Neural progenitor cell (in vitro differentiated cells): ENCODE results near the gene NF1. TPM values are rescaled to one million over a fixed set of nuclear protein-coding genes. Genes with fewer than 3 reads are reported as not detected.

Source experiments
- DNase-seq: peaks from one replicate; pipeline ENCODE4 v3.0.0-alpha.2; 2016; ENCODE audit warnings: low spot score
- H2AFZ ChIP-seq: fragments of 200-600 bp; sonication (generic); replicated peaks from 2 replicates; pipeline ENCODE4 v1.6.1; 2016; ENCODE audit warnings: antibody characterized with exemption
- H3F3A ChIP-seq: fragments of 200-600 bp; sonication (generic); 2 replicates; pipeline ENCODE4 v1.6.1; 2016; ENCODE audit warnings: antibody characterized with exemption, low read depth
- H3K27ac ChIP-seq: fragments of 200-600 bp; sonication (generic); 2 replicates; pipeline ENCODE4 v1.5.1; 2016; ENCODE audit warnings: mild to moderate bottlenecking
- H3K27me3 ChIP-seq: fragments of 200-600 bp; sonication (generic); 2 replicates; pipeline ENCODE4 v1.6.1; 2016; ENCODE audit warnings: mild to moderate bottlenecking, moderate library complexity
- H3K36me3 ChIP-seq: fragments of 200-600 bp; sonication (generic); 2 replicates; pipeline ENCODE4 v1.5.1; 2016
- H3K4me1 ChIP-seq: fragments of 200-600 bp; sonication (generic); 2 replicates; pipeline ENCODE4 v1.6.1; 2016; ENCODE audit warnings: mixed run types
- H3K4me2 ChIP-seq: fragments of 200-600 bp; sonication (generic); 2 replicates; pipeline ENCODE4 v1.6.1; 2016
- H3K4me3 ChIP-seq: fragments of 200-600 bp; sonication (generic); 2 replicates; pipeline ENCODE4 v1.5.1; 2016
- H3K79me2 ChIP-seq: fragments of 200-600 bp; sonication (generic); 2 replicates; pipeline ENCODE4 v1.6.1; 2016; ENCODE audit warnings: low read depth
- H3K9ac ChIP-seq: fragments of 200-600 bp; sonication (generic); 2 replicates; pipeline ENCODE4 v1.6.1; 2016
- H3K9me3 ChIP-seq: fragments of 200-600 bp; sonication (generic); 2 replicates; pipeline ENCODE4 v1.5.1; 2016; ENCODE audit warnings: low read depth
- H4K20me1 ChIP-seq: fragments of 200-600 bp; sonication (generic); 2 replicates; pipeline ENCODE4 v1.6.1; 2016; ENCODE audit warnings: low read depth
- H3K27ac Mint-ChIP-seq: 3 replicates; pipeline ENCODE4 v1.8.0; 2021; ENCODE audit warnings: mixed read lengths
- H3K27me3 Mint-ChIP-seq: 2 replicates; pipeline ENCODE4 v1.8.0; 2022; ENCODE audit warnings: low read depth, mild to moderate bottlenecking, inconsistent platforms, moderate library complexity, mixed read lengths; ENCODE audit not compliant: insufficient read depth
- H3K36me3 Mint-ChIP-seq: 3 replicates; pipeline ENCODE4 v1.8.0; 2021; ENCODE audit warnings: mixed read lengths
- H3K4me1 Mint-ChIP-seq: 3 replicates; pipeline ENCODE4 v1.8.0; 2021; ENCODE audit warnings: mixed read lengths
- H3K4me3 Mint-ChIP-seq: 3 replicates; pipeline ENCODE4 v1.8.0; 2021; ENCODE audit warnings: mild to moderate bottlenecking, moderate library complexity, mixed read lengths
- H3K9me3 Mint-ChIP-seq: 3 replicates; pipeline ENCODE4 v1.8.0; 2020; ENCODE audit warnings: mixed read lengths
- CTCF ChIP-seq: fragments of 200-600 bp; sonication (generic); IDR thresholded peaks from 2 replicates; pipeline ENCODE4 v1.5.1; 2017; ENCODE audit warnings: antibody characterized with exemption, mild to moderate bottlenecking
- EZH2 ChIP-seq: fragments of 200-600 bp; sonication (generic); IDR thresholded peaks from 2 replicates; pipeline ENCODE4 v1.6.1; 2017; ENCODE audit warnings: antibody characterized with exemption, mild to moderate bottlenecking, moderate library complexity
- EZH2phosphoT487 ChIP-seq: fragments of 200-600 bp; sonication (generic); IDR thresholded peaks from 2 replicates; pipeline ENCODE4 v1.6.1; 2017; ENCODE audit warnings: antibody characterized with exemption
- total RNA-seq: library from RNA; depleted of rRNA; stranded (reverse); fragments of >200 nt; gene quantifications from 2 replicates; pipeline ENCODE4 v1.2.3, GENCODE V29; 2015; ENCODE audit warnings: low replicate concordance

The NF1 gene
- total RNA-seq, 1 donor from 2014 or later: 54.8 TPM

GRCh38 chr17:31364012-31364411, 269.2 kb downstream of the NF1 start:
- Mint-ChIP-seq H3K27ac (no peak overlapping the region), H3K9me3 (no peaks in the 10 kb centered on the region), H3K4me1 (no peaks in the 10 kb centered on the region), H3K4me3 (no peak overlapping the region), H3K36me3 (peaks cover 26% of the 10 kb centered on the region), H3K27me3 (no peaks in the 10 kb centered on the region)
- DNase-seq: no peak
- H3K36me3 ChIP-seq: peaks cover 14% of the 10 kb centered on the region
- no peaks in the 10 kb centered on the region for H3K9me3 ChIP-seq
- peaks cover 10% of the 10 kb centered on the region for H4K20me1 ChIP-seq
- H3K27ac ChIP-seq: no peak overlapping the region
- H3K4me1 ChIP-seq: peaks cover 7% of the 10 kb centered on the region
- no peak for TF ChIP-seq CTCF
- no peak for TF ChIP-seq EZH2phosphoT487
- H3K4me2 ChIP-seq: no peak overlapping the region
- H3K4me3 ChIP-seq: no peak overlapping the region
- peaks cover 8% of the 10 kb centered on the region for H3F3A ChIP-seq
- no peaks in the 10 kb centered on the region for H3K79me2 ChIP-seq
- no peak overlapping the region for H3K9ac ChIP-seq
- no peaks in the 10 kb centered on the region for H3K27me3 ChIP-seq
- no peak overlapping the region for H2AFZ ChIP-seq

DNA sequence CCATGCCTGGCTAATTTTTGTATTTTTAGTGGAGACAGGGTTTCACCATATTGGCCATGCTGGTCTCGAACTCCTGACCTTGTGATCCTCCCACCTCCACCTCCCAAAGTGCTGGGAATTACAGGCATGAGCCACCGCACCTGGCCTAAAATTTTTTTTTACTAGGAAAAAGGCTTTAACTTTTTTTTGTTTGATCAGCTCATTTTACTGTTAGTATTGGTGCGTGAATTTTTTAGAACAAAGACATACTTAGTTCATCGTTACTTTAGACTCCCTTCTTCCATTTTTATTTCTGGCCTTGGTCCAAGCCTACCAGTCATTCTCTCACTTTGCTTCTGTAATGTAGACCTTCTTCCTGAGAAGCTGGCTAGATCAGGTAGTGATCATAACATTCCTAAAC, 271.3 kb downstream of the NF1 start:
- Histone ChIP-seq H3K4me2 (no peak overlapping the region), H4K20me1 (peaks cover 10% of the 10 kb centered on the region), H3K9ac (no peak overlapping the region), H3K9me3 (no peaks in the 10 kb centered on the region), H3K4me1 (peaks cover 7% of the 10 kb centered on the region), H3K27me3 (no peaks in the 10 kb centered on the region), H3K79me2 (no peaks in the 10 kb centered on the region), H3K36me3 (peaks cover 9% of the 10 kb centered on the region), H2AFZ (no peak overlapping the region), H3K27ac (no peak overlapping the region), H3K4me3 (no peak overlapping the region), H3F3A (peaks cover 13% of the 10 kb centered on the region)
- Mint-ChIP-seq H3K4me3 (no peak overlapping the region), H3K27ac (no peak overlapping the region), H3K4me1 (no peaks in the 10 kb centered on the region), H3K9me3 (no peaks in the 10 kb centered on the region), H3K27me3 (no peaks in the 10 kb centered on the region), H3K36me3 (peaks cover 18% of the 10 kb centered on the region)
- TF ChIP-seq EZH2phosphoT487: no peak
- TF ChIP-seq CTCF: no peak
- TF ChIP-seq EZH2: no peak
- DNase-seq: no peak

- peaks cover 29% of the 10 kb centered on the region for H3F3A ChIP-seq
- no peak overlapping the region for H3K9ac ChIP-seq
- peaks cover 7% of the 10 kb centered on the region for H3K4me1 ChIP-seq
- Mint-ChIP-seq H3K27ac (no peak overlapping the region), H3K4me1 (no peaks in the 10 kb centered on the region), H3K4me3 (no peak overlapping the region), H3K27me3 (no peaks in the 10 kb centered on the region), H3K36me3 (peaks cover 3% of the 10 kb centered on the region), H3K9me3 (no peaks in the 10 kb centered on the region)
- DNase-seq: no peak
- no peaks in the 10 kb centered on the region for H3K27me3 ChIP-seq
- TF ChIP-seq CTCF (no peak), EZH2phosphoT487 (no peak), EZH2 (no peak)
- peaks cover 5% of the 10 kb centered on the region for H3K36me3 ChIP-seq
- H3K9me3 ChIP-seq: no peaks in the 10 kb centered on the region
- H3K4me3 ChIP-seq: no peak overlapping the region
- H3K27ac ChIP-seq: no peak overlapping the region
- no peaks in the 10 kb centered on the region for H3K79me2 ChIP-seq
- no peak overlapping the region for H2AFZ ChIP-seq
- peaks cover 13% of the 10 kb centered on the region for H4K20me1 ChIP-seq
- H3K4me2 ChIP-seq: no peak overlapping the region
Measured at GRCh38 chr17:31369266-31369665, 274.5 kb downstream of the NF1 start.
